ENCODE data around the gene GXYLT1.
A peak's percentile ranks its signal among the peaks of the same experiment; 100 is the strongest.
"Not testable (repeated sequence)": the region's sequence is repeated elsewhere in the genome, so short reads cannot be mapped to it uniquely, and the experiment has no call there.

GXYLT1 gene

GRCh38 chr12:42144408-42145196, at the start of gene GXYLT1:
Gene GXYLT1 (minus strand): TSS chr12:42144874. CDS start chr12:42144646, 228 bp downstream.
- peak; percentile 65 for DNase-seq (ENCODE audit: low read depth)

- DNase-seq (ENCODE audit: low read depth), result no peak
Observed at GRCh38 chr12:42192686-42193085, 48.0 kb upstream of the GXYLT1 start.

DNA sequence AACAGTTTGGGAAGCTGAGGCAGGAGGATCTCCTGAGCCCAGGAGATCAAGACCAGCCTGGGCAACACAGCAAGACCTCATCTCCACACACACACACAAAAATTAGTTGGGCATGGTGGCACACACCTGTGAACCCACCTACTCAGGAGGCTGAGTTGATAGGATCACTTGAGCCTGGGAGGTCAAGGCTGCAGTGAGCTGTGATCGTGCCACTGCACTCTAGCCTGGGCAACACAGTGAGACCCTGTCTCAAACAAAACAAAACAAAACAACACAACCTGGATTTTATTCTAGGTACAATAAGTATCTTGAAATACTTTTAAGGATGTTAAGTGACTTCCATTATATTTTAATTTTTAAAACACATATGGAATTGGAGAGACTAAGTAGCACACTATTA, 47.6 kb upstream of the GXYLT1 start:
- no peak for DNase-seq (ENCODE audit: low read depth)

DNA sequence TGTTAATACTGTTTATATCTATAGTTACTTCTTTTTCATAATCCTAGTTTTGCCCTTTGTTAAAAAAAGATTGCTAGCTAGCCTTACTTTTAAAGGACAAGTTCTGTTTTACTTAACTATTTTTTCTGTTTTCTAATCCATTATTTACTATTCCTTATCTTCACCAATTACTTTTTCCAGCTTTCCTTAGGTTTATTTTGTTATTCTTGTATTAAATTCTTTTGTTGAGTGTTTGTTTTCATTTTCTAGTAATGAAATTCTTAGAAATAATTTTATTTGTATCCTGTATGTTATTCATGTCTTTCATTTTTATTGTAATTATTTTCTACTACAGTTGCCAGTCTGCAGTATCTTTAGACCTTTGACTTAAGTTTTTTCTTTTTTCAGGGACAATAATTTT, 45.7 kb upstream of the GXYLT1 start:
- DNase-seq (ENCODE audit: low read depth), result no peak

- DNase-seq (ENCODE audit: low read depth), result not testable (repeated sequence)
Observed at GRCh38 chr12:42188275-42188674, 43.6 kb upstream of the GXYLT1 start.

DNA sequence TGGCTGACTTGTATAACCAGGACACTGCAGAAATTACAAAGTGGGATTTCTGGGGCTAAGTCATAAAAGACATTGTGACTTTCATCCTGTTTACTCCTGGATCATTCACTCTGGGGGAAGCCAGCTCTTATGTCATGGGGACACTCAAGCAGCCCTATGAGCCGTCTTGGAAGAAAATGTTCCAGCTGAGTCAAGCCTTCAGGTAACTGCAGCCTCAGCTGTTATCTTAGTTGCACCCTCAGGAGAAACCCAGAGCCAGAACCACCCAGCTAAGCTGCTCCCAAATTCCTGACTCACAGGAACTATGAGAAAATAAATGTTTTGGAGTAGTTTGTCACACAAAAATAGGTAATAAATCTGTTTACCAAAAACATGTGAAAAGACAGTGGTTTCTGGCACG, 43.1 kb upstream of the GXYLT1 start:
- DNase-seq (ENCODE audit: low read depth), result no peak

GRCh38 chr12:42186793-42187192, 42.1 kb upstream of the GXYLT1 start:
- no peak for DNase-seq (ENCODE audit: low read depth)

GRCh38 chr12:42182394-42182793, 37.7 kb upstream of the GXYLT1 start:
- DNase-seq (ENCODE audit: low read depth), result no peak

GRCh38 chr12:42180990-42181596, 36.4 kb upstream of the GXYLT1 start:
- no peak for DNase-seq (ENCODE audit: low read depth)

DNA sequence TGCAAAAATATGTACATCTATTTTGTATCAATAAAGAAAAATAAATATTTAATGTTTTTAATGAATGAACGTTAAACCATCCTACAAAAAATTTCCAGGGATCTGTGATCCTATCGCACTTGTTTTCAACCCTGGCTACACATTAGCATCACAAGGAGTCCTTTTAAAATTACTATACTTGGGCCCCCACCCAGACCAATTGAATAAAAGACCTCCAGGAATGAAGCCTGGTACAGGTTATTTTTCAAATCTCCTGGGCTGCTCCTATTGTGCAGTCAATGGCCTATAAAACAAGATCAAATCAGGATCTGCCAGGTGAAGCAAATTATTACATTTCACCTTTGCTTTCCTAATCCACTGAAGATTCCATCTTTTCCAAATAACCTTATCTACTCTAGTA, 33.4 kb upstream of the GXYLT1 start:
- DNase-seq (ENCODE audit: low read depth), result no peak

GRCh38 chr12:42174978-42175377, 30.3 kb upstream of the GXYLT1 start:
- DNase-seq (ENCODE audit: low read depth), result no peak

DNA sequence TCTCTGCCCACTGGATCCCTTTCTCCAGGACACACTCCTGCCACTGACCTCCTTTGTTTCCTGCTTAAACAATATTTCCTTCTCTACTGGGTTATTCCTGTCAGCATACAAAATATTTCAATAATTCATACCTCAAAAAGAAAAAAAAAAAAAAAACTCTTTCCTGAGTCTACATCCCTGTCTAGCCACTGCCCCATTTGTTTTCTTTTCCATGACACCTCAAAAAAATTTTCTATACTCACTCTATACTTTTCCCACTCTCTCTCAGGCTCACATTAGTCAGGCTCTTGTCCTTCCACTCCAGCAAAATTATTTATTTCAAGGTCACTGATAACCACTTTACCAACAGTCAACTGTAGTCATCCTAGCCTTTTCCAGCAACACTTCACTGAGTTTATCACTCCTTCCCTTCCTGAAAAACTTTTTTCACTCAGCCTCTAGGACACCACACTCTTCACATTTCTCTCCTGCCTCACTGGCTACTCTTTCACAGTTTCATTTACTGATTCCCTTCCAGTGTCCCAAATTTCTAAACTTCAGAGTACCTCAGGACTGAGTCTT, 29.4 kb upstream of the GXYLT1 start:
- DNase-seq (ENCODE audit: low read depth), result no peak

- no peak for DNase-seq (ENCODE audit: low read depth)
Observed at GRCh38 chr12:42172441-42173210, 28.0 kb upstream of the GXYLT1 start.

GRCh38 chr12:42167711-42168110, 23.0 kb upstream of the GXYLT1 start:
- no peak for DNase-seq (ENCODE audit: low read depth)

DNA sequence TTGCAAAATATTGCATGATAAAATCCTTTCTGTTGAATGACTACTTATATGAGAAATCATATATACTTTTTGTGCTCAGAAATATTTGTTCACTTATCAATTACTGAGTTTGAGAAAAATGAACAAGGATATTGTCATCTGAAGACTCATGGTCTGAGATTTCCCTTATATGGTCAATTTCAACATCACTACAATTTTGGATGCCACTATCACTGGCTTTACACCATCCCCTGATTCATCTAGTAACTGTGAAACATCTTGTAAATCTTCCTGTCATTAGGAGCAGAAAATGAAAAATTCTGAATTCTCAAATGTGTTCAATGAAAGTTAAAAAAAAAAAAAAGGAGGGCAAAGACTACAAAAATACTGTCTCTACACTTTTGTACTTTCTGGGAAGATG, 21.8 kb upstream of the GXYLT1 start:
- DNase-seq (ENCODE audit: low read depth), result no peak

DNA sequence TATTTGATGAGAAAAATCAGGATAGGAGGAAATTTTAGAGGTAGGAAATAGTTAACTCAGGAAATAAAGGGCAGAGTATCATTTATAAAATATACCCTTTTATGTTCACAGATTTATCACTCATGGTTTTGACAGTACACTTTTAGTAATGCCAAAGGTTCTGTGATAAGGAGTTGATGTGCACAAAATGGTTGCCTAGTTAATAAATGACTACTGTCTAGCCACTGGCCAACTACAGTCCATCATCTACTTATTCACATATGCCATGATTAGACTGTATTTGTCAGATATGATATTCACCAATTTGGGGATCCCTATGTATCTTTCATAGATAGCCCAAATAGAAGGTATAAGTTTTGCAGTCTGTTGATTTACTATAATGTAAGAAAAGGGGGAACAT, 19.2 kb upstream of the GXYLT1 start:
- no peak for DNase-seq (ENCODE audit: low read depth)

DNA sequence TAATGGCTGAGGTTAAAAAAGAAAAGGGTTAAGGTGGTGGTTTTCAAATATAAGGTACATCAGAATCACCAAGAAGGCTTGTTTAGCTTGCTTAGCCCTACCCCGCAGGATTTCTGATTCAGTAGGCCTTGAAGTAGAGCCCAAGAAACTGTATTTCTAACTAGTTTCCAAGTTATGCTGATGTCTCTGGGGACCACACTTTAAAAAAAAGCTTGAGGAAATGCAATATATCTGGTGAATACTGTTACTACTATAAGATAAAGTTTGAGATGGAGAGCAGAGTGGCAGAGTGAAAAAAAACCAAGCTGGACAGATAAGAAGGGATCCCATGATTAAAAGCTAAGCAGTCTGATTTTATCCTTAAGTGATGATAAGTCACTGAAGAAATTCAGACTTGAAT, 18.3 kb upstream of the GXYLT1 start:
- DNase-seq (ENCODE audit: low read depth), result no peak

GRCh38 chr12:42162193-42162592, 17.5 kb upstream of the GXYLT1 start:
- no peak for DNase-seq (ENCODE audit: low read depth)

- no peak for DNase-seq (ENCODE audit: low read depth)
Observed at GRCh38 chr12:42161529-42161928, 16.9 kb upstream of the GXYLT1 start.

GRCh38 chr12:42156232-42156631, 11.6 kb upstream of the GXYLT1 start:
- no peak for DNase-seq (ENCODE audit: low read depth)

- DNase-seq (ENCODE audit: low read depth), result no peak
Observed at GRCh38 chr12:42145552-42146215, 1.0 kb upstream of the GXYLT1 start.

DNA sequence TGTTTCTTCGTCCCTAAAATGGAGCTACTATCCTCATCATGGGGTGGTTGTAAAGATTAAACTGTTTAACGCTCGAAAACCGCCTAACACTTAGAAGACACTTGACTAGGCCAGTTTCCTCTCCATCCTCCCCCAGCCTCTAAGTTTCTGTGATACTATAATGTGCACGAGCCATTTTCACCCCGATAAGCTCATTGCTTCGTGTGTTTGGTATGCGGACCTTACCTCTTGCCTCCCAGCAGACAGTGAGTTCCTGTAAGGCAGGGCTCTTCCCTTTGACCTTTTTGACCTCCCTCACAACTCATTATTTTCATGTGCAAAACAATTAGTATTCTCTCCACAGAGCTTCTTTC, 499 bp upstream of the GXYLT1 start:
- DNase-seq (ENCODE audit: low read depth), result no peak

DNA sequence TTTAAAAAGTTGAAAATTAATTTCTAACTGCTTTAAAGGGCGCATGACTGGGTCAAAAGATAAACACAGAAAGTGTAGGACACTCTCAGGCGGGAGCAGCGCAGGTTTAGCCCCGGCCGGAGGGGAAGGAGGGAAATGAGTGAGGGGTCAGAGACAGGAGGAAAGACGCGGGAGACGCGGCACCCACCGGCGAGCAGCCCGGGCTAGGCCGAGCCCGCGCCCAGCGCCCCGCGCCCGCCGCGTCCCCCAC, 591 bp downstream of the GXYLT1 start:
- DNase-seq (ENCODE audit: low read depth), result no peak
